Measurements from ENCODE around the gene MICAL2.

DNA sequence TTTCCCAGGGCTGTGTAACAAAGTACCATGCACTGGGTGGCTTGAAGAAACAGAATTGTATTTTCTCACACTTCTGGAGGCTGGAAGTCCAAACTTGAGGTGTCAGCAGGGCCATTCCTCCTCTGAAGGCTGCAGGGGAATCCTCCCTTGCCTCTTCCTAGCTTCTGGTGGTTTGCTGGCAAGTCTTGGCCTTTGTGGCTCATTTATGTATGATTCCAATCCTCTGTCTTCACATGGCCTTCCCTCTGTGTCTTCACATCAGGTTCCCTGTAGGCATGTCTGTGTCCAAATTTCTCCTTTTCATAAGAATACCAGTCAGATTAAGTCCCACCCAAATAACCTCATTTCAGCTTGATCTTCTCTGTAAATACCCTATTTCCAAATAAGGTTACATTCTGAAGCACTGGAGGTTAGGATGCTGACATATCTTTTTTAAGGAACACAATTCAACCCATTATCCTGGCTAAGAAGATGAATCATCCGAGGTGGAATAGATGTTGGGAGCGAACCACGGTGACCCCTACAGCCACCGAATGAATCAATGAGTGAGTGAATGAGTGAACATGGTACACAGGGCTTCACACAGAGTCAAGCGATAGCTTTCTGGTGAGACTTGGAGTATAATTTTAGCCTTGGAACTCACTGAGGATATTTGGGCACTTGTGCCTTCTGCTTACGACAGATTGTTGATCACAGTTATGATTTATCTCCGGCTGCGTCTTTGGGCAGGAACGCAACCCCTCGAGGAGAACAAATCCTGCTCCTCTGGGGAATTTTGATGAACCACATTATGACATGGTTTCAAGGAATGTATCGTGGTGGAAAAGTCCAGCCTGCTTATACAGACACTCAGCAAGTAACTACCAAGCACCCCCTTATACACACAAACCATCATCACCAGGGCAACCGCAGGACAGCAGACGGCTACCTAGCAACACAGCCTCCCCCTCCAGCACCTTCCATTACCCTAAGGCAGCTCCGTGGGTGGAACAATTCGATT lies 34.3 kb upstream of the MICAL2 start:
- TF ChIP-seq, protein P1, sequence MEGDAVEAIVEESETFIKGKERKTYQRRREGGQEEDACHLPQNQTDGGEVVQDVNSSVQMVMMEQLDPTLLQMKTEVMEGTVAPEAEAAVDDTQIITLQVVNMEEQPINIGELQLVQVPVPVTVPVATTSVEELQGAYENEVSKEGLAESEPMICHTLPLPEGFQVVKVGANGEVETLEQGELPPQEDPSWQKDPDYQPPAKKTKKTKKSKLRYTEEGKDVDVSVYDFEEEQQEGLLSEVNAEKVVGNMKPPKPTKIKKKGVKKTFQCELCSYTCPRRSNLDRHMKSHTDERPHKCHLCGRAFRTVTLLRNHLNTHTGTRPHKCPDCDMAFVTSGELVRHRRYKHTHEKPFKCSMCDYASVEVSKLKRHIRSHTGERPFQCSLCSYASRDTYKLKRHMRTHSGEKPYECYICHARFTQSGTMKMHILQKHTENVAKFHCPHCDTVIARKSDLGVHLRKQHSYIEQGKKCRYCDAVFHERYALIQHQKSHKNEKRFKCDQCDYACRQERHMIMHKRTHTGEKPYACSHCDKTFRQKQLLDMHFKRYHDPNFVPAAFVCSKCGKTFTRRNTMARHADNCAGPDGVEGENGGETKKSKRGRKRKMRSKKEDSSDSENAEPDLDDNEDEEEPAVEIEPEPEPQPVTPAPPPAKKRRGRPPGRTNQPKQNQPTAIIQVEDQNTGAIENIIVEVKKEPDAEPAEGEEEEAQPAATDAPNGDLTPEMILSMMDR (IDR thresholded peaks at IDR 0.05; ENCODE audit: low read depth, low read length): no peak
- no peak for TF ChIP-seq EZH2phosphoT487 (IDR thresholded peaks at IDR 0.05; ENCODE audit: low read depth)
